ENCODE measurements around the gene KDM2A. TPM values are rescaled to one million over a fixed set of nuclear protein-coding genes. Genes with fewer than 3 reads are reported as not detected.

KDM2A gene
- total and polyA plus RNA-seq, 2 of the 13 experiments (the other 11 are each of a cell fraction or from before 2014, with no cell fraction given) = 31.3 to 31.4 TPM

DNA sequence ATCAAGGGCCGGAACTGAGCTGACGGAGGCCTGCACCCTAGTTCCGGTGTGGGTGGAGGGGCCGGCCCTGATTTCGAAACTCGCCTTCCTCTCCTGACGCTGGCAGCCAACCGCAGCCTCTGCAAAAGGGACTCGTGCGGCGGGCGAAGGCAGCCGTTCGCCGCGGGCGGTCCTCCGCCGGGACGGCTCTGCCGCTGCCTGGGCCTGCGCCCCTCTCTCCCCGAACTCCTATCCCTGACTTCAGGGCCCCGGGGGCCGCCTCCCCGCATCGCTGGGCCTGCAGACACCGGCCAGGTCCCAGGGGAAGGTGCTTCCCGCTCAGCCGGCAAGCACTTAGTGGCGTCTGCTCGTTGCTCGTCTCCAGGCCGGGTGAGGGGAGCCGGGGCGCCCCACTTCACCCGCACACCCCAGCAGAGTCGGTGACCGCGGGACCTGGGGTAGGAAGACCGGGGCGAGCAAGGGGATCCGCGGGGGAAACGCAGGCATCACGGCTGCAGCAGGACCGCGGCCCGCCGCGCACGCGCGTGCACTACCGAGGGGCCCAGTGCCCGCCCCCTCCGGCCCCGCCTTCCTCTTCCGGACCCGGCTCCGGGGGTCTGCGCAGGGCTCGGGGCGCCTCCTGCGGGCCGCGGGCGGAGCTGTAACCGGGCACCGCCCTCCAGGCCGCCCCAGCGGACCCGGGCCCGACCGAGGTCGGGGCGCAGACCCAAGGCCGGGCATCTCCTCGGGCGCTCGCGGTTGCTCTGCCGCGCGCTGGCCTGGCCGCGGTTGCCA, 169.6 kb downstream of the KDM2A start (continued):
- peak; percentile 100 for TF ChIP-seq ETV5 (CRISPR knock-in tag; IDR thresholded peaks at IDR 0.05; ENCODE audit: borderline replicate concordance)
- TF ChIP-seq ELF3 (CRISPR knock-in tag; IDR thresholded peaks at IDR 0.05) = peak; percentile 78
- peak; percentile 59 for TF ChIP-seq NR2C2 (CRISPR knock-in tag; IDR thresholded peaks at IDR 0.05; ENCODE audit: borderline replicate concordance)
- peak; percentile 80 for TF ChIP-seq ARNTL (CRISPR knock-in tag; IDR thresholded peaks at IDR 0.05)
- TF ChIP-seq, protein P1, sequence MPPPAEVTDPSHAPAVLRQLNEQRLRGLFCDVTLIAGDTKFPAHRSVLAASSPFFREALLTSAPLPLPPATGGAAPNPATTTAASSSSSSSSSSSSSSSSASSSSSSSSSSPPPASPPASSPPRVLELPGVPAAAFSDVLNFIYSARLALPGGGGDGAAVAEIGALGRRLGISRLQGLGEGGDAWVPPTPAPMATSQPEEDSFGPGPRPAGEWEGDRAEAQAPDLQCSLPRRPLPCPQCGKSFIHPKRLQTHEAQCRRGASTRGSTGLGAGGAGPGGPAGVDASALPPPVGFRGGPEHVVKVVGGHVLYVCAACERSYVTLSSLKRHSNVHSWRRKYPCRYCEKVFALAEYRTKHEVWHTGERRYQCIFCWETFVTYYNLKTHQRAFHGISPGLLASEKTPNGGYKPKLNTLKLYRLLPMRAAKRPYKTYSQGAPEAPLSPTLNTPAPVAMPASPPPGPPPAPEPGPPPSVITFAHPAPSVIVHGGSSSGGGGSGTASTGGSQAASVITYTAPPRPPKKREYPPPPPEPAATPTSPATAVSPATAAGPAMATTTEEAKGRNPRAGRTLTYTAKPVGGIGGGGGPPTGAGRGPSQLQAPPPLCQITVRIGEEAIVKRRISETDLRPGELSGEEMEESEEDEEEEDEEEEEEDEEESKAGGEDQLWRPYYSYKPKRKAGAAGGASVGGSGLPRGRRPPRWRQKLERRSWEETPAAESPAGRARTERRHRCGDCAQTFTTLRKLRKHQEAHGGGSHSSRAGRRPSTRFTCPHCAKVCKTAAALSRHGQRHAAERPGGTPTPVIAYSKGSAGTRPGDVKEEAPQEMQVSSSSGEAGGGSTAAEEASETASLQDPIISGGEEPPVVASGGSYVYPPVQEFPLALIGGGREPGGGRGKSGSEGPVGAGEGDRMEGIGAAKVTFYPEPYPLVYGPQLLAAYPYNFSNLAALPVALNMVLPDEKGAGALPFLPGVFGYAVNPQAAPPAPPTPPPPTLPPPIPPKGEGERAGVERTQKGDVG (CRISPR knock-in tag; IDR thresholded peaks at IDR 0.05; ENCODE audit: borderline replicate concordance) = peak; percentile 88; the same call in 1 of the 2 replicates
- TF ChIP-seq, protein P2, sequence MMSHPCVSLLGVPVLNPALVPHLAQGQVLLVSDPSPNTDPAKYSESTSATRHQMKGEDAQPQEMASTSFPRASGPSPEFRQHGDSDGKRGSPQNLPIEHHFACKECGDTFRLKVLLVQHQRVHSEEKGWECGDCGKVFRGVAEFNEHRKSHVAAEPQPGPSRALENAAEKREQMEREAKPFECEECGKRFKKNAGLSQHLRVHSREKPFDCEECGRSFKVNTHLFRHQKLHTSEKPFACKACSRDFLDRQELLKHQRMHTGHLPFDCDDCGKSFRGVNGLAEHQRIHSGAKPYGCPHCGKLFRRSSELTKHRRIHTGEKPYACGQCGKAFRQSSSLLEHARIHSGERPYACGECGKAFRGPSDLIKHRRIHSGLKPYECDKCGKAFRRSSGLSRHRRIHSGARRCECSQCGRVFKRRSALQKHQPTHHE (CRISPR knock-in tag; IDR thresholded peaks at IDR 0.05; ENCODE audit: borderline replicate concordance) = peak; percentile 52; the same call in 1 of the 2 replicates
- 0 out of 2 replicates have a peak, but pooled peaks have one; percentile 56 for TF ChIP-seq MEIS2 (CRISPR knock-in tag; IDR thresholded peaks at IDR 0.05)
- TF ChIP-seq ZBTB21 (CRISPR knock-in tag; IDR thresholded peaks at IDR 0.05) = no peak
- TF ChIP-seq, protein P3, sequence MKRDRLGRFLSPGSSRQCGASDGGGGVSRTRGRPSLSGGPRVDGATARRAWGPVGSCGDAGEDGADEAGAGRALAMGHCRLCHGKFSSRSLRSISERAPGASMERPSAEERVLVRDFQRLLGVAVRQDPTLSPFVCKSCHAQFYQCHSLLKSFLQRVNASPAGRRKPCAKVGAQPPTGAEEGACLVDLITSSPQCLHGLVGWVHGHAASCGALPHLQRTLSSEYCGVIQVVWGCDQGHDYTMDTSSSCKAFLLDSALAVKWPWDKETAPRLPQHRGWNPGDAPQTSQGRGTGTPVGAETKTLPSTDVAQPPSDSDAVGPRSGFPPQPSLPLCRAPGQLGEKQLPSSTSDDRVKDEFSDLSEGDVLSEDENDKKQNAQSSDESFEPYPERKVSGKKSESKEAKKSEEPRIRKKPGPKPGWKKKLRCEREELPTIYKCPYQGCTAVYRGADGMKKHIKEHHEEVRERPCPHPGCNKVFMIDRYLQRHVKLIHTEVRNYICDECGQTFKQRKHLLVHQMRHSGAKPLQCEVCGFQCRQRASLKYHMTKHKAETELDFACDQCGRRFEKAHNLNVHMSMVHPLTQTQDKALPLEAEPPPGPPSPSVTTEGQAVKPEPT (CRISPR knock-in tag; IDR thresholded peaks at IDR 0.05; ENCODE audit: low read depth) = 0 out of 2 replicates have a peak, but pooled peaks have one; percentile 36
- TF ChIP-seq KLF11 (CRISPR knock-in tag; IDR thresholded peaks at IDR 0.05) = 0 out of 2 replicates have a peak, but pooled peaks have one; percentile 80
- TF ChIP-seq PAWR (CRISPR knock-in tag; IDR thresholded peaks at IDR 0.05; ENCODE audit: borderline replicate concordance) = peak; percentile 89; the same call in 1 of the 2 replicates
- no peak for TF ChIP-seq ZNF674 (CRISPR knock-in tag; IDR thresholded peaks at IDR 0.05; ENCODE audit: low read depth)
- peak; percentile 88 for TF ChIP-seq RAD21 (CRISPR knock-in tag; IDR thresholded peaks at IDR 0.05)
- TF ChIP-seq ZNF367 (CRISPR knock-in tag; IDR thresholded peaks at IDR 0.05; ENCODE audit: borderline replicate concordance) = no peak
- no peak for TF ChIP-seq ZNF891 (CRISPR knock-in tag; IDR thresholded peaks at IDR 0.05)
- TF ChIP-seq ZNF138 (CRISPR knock-in tag; IDR thresholded peaks at IDR 0.05; ENCODE audit: low read depth) = peak; percentile 7
- peak; percentile 90; the same call in 1 of the 2 replicates for TF ChIP-seq ZNF788 (CRISPR knock-in tag; IDR thresholded peaks at IDR 0.05; ENCODE audit: borderline replicate concordance)
- 0 out of 2 replicates have a peak, but pooled peaks have one; percentile 54 for TF ChIP-seq TOE1 (CRISPR knock-in tag; IDR thresholded peaks at IDR 0.05)
- TF ChIP-seq MZF1 (CRISPR knock-in tag; IDR thresholded peaks at IDR 0.05; ENCODE audit: borderline replicate concordance) = 0 out of 2 replicates have a peak, but pooled peaks have one; percentile 7
- TF ChIP-seq ZNF251 (CRISPR knock-in tag; IDR thresholded peaks at IDR 0.05) = no peak
